WTC11 (cell line): ENCODE results near the gene PSKH1.
"Not testable (repeated sequence)": the region's sequence is repeated elsewhere in the genome, so short reads cannot be mapped to it uniquely, and the experiment has no call there.

Source experiments
- ATF1 ChIP-seq: sonication (generic); formaldehyde crosslinking; IDR thresholded peaks from 2 replicates; pipeline ENCODE4 v1.8.1; 2023; ENCODE audit warnings: mild to moderate bottlenecking, moderate library complexity, missing genetic modification reagents
- ATF6 ChIP-seq: sonication (generic); formaldehyde crosslinking; IDR thresholded peaks from 2 replicates; pipeline ENCODE4 v1.8.1; 2023; ENCODE audit warnings: mild to moderate bottlenecking, missing genetic modification reagents
- NFATC4 ChIP-seq: fragments of 250-450 bp; sonication (Bioruptor Pico); IDR thresholded peaks from 2 replicates; pipeline ENCODE4 v1.9.0; 2021; ENCODE audit warnings: mild to moderate bottlenecking
- NR3C1 ChIP-seq: sonication (generic); formaldehyde crosslinking; conservative IDR thresholded peaks from 2 replicates; pipeline ENCODE4 v1.8.1; 2023; ENCODE audit warnings: low read depth, mild to moderate bottlenecking, missing genetic modification reagents
- RELA ChIP-seq: sonication (generic); formaldehyde crosslinking; IDR thresholded peaks from 2 replicates; pipeline ENCODE4 v1.8.1; 2022; ENCODE audit warnings: missing genetic modification reagents, mild to moderate bottlenecking, borderline replicate concordance
- TCF7 ChIP-seq: sonication (generic); formaldehyde crosslinking; IDR thresholded peaks from 2 replicates; pipeline ENCODE4 v1.8.0; 2022; ENCODE audit warnings: mild to moderate bottlenecking, low read depth, missing genetic modification reagents, moderate library complexity
- ZNF317 ChIP-seq: sonication (generic); formaldehyde crosslinking; IDR thresholded peaks from 2 replicates; pipeline ENCODE4 v1.8.1; 2023; ENCODE audit warnings: low read depth, mild to moderate bottlenecking, moderate library complexity, missing genetic modification reagents, borderline replicate concordance
- TF ChIP-seq, protein P1 (sequence below): sonication (generic); formaldehyde crosslinking; IDR thresholded peaks from 2 replicates; pipeline ENCODE4 v1.8.0; 2022; ENCODE audit warnings: mild to moderate bottlenecking, missing genetic modification reagents
- TF ChIP-seq, protein P2 (sequence below): fragments of 200-600 bp; IDR thresholded peaks from 2 replicates; pipeline ENCODE4 v1.8.0; 2022; ENCODE audit warnings: antibody characterized with exemption
- TF ChIP-seq, protein P3 (sequence below): sonication (generic); formaldehyde crosslinking; IDR thresholded peaks from 2 replicates; pipeline ENCODE4 v1.8.1; 2022; ENCODE audit warnings: low read depth, missing genetic modification reagents, borderline replicate concordance
- TF ChIP-seq, protein P4 (sequence below): sonication (generic); formaldehyde crosslinking; IDR thresholded peaks from 2 replicates; pipeline ENCODE4 v1.8.0; 2023; ENCODE audit warnings: missing genetic modification reagents, mild to moderate bottlenecking, borderline replicate concordance

- TF ChIP-seq NR3C1 (CRISPR knock-in tag); ZNF317 (CRISPR knock-in tag); RELA (CRISPR knock-in tag); TCF7 (CRISPR knock-in tag); NFATC4 (CRISPR knock-in tag); ATF1; ATF6 (CRISPR knock-in tag): not testable (repeated sequence)
- TF ChIP-seq, protein P1, sequence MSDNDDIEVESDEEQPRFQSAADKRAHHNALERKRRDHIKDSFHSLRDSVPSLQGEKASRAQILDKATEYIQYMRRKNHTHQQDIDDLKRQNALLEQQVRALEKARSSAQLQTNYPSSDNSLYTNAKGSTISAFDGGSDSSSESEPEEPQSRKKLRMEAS (CRISPR knock-in tag): not testable (repeated sequence)
- TF ChIP-seq, protein P2, sequence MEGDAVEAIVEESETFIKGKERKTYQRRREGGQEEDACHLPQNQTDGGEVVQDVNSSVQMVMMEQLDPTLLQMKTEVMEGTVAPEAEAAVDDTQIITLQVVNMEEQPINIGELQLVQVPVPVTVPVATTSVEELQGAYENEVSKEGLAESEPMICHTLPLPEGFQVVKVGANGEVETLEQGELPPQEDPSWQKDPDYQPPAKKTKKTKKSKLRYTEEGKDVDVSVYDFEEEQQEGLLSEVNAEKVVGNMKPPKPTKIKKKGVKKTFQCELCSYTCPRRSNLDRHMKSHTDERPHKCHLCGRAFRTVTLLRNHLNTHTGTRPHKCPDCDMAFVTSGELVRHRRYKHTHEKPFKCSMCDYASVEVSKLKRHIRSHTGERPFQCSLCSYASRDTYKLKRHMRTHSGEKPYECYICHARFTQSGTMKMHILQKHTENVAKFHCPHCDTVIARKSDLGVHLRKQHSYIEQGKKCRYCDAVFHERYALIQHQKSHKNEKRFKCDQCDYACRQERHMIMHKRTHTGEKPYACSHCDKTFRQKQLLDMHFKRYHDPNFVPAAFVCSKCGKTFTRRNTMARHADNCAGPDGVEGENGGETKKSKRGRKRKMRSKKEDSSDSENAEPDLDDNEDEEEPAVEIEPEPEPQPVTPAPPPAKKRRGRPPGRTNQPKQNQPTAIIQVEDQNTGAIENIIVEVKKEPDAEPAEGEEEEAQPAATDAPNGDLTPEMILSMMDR: not testable (repeated sequence)
- TF ChIP-seq, protein P3, sequence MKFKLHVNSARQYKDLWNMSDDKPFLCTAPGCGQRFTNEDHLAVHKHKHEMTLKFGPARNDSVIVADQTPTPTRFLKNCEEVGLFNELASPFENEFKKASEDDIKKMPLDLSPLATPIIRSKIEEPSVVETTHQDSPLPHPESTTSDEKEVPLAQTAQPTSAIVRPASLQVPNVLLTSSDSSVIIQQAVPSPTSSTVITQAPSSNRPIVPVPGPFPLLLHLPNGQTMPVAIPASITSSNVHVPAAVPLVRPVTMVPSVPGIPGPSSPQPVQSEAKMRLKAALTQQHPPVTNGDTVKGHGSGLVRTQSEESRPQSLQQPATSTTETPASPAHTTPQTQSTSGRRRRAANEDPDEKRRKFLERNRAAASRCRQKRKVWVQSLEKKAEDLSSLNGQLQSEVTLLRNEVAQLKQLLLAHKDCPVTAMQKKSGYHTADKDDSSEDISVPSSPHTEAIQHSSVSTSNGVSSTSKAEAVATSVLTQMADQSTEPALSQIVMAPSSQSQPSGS: not testable (repeated sequence)
- TF ChIP-seq, protein P4, sequence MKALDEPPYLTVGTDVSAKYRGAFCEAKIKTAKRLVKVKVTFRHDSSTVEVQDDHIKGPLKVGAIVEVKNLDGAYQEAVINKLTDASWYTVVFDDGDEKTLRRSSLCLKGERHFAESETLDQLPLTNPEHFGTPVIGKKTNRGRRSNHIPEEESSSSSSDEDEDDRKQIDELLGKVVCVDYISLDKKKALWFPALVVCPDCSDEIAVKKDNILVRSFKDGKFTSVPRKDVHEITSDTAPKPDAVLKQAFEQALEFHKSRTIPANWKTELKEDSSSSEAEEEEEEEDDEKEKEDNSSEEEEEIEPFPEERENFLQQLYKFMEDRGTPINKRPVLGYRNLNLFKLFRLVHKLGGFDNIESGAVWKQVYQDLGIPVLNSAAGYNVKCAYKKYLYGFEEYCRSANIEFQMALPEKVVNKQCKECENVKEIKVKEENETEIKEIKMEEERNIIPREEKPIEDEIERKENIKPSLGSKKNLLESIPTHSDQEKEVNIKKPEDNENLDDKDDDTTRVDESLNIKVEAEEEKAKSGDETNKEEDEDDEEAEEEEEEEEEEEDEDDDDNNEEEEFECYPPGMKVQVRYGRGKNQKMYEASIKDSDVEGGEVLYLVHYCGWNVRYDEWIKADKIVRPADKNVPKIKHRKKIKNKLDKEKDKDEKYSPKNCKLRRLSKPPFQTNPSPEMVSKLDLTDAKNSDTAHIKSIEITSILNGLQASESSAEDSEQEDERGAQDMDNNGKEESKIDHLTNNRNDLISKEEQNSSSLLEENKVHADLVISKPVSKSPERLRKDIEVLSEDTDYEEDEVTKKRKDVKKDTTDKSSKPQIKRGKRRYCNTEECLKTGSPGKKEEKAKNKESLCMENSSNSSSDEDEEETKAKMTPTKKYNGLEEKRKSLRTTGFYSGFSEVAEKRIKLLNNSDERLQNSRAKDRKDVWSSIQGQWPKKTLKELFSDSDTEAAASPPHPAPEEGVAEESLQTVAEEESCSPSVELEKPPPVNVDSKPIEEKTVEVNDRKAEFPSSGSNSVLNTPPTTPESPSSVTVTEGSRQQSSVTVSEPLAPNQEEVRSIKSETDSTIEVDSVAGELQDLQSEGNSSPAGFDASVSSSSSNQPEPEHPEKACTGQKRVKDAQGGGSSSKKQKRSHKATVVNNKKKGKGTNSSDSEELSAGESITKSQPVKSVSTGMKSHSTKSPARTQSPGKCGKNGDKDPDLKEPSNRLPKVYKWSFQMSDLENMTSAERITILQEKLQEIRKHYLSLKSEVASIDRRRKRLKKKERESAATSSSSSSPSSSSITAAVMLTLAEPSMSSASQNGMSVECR (CRISPR knock-in tag): not testable (repeated sequence)
Measured at GRCh38 chr16:67915496-67915769, 22.4 kb downstream of the PSKH1 start.
